H1 (cell line): Measurements from ENCODE around the gene IQCK. TPM values are rescaled to one million over a fixed set of nuclear protein-coding genes. Genes with fewer than 3 reads are reported as not detected.
"Not testable (repeated sequence)": the region's sequence is repeated elsewhere in the genome, so short reads cannot be mapped to it uniquely, and the experiment has no call there.

Experiments used
- CTCF ChIA-PET: fragments of 300-600 bp; sonication (Branson Sonifier 250); formaldehyde crosslinking; loops from one replicate; lab custom pipeline; 2021; ENCODE audit not compliant: partially characterized antibody; lab: Charles Lee
- POLR2A ChIA-PET: fragments of 300-600 bp; sonication (Branson Sonifier 250); formaldehyde crosslinking; loops from one replicate; lab custom pipeline; 2021; ENCODE audit warnings: inconsistent platforms; ENCODE audit not compliant: partially characterized antibody; lab: Charles Lee
- DNase-seq, 2 experiments: peaks; one replicate each; pipeline versions ENCODE4 v3.0.0 to v3.0.0-alpha.2; 2010 to 2022; ENCODE audit warnings: low spot score in 2 of 2, low read depth in 1 of 2, mixed read lengths in 1 of 2
- FAIRE-seq: peaks from 2 replicates; lab custom pipeline; 2011; peaks lifted over from hg19 to GRCh38; lab: Jason Lieb, UNC
- H2AFZ ChIP-seq: 2 replicates; pipeline ENCODE4 v1.8.1; 2012; ENCODE audit warnings: low read length, inconsistent platforms
- H2AK5ac ChIP-seq: 2 replicates; pipeline ENCODE4 v1.6.1; 2013; ENCODE audit warnings: low read depth, low read length
- H2BK120ac ChIP-seq: replicated peaks from 2 replicates; pipeline ENCODE3; 2013; ENCODE audit warnings: low read depth, low read length, inconsistent platforms
- H2BK12ac ChIP-seq: 2 replicates; pipeline ENCODE4 v1.6.1; 2013; ENCODE audit warnings: low read depth, low read length
- H2BK15ac ChIP-seq: 2 replicates; pipeline ENCODE4 v1.6.1; 2013; ENCODE audit warnings: low read length
- H2BK20ac ChIP-seq: 2 replicates; pipeline ENCODE4 v1.6.1; 2013; ENCODE audit warnings: low read length
- H2BK5ac ChIP-seq: 2 replicates; pipeline ENCODE4 v1.6.1; 2013; ENCODE audit warnings: low read depth, low read length
- H3K14ac ChIP-seq: 2 replicates; pipeline ENCODE4 v1.6.1; 2013; ENCODE audit warnings: inconsistent platforms; ENCODE audit not compliant: insufficient read length
- H3K18ac ChIP-seq: 2 replicates; pipeline ENCODE4 v1.6.1; 2013; ENCODE audit warnings: low read length; ENCODE audit errors: extremely low read depth
- H3K23ac ChIP-seq: 2 replicates; pipeline ENCODE4 v1.6.1; 2013; ENCODE audit warnings: inconsistent platforms; ENCODE audit not compliant: insufficient read length
- H3K23me2 ChIP-seq: 2 replicates; pipeline ENCODE4 v1.6.1; 2013; ENCODE audit warnings: low read depth, low read length
- H3K27ac ChIP-seq: 2 replicates; pipeline ENCODE4 v1.6.1; 2011; ENCODE audit warnings: low read depth, low read length, inconsistent platforms
- H3K27me3 ChIP-seq, 4 experiments: replicated peaks in 1 of 4; 1 replicate in 1 of 4; 2 replicates in 3 of 4; pipeline versions ENCODE4 v1.6.1 to v1.8.1; 2011 to 2013; ENCODE audit warnings: low read length in 3 of 4, mild to moderate bottlenecking in 3 of 4, inconsistent platforms in 2 of 4, mixed read lengths in 2 of 4, moderate library complexity in 1 of 4; ENCODE audit not compliant: control insufficient read depth in 3 of 4, insufficient read depth in 3 of 4; ENCODE audit errors: extremely low read depth in 1 of 4
- H3K36me3 ChIP-seq, 4 experiments: 2 replicates each; pipeline versions ENCODE4 v1.6.1 to v1.8.1; 2011 to 2013; ENCODE audit warnings: mild to moderate bottlenecking in 4 of 4, low read length in 3 of 4, moderate library complexity in 2 of 4, control low read depth in 1 of 4, inconsistent platforms in 1 of 4; ENCODE audit not compliant: insufficient read depth in 4 of 4, control insufficient read depth in 2 of 4
- H3K4ac ChIP-seq: replicated peaks from 2 replicates; pipeline ENCODE3; 2013; ENCODE audit warnings: low read length, low read depth, mixed read lengths, inconsistent platforms; ENCODE audit not compliant: insufficient read length
- H3K4me1 ChIP-seq, 4 experiments: replicated peaks in 1 of 4; 1 replicate in 1 of 4; 2 replicates in 3 of 4; pipeline versions ENCODE4 v1.6.1 to v1.8.1; 2011 to 2013; ENCODE audit warnings: low read length in 3 of 4, inconsistent platforms in 2 of 4, mixed read lengths in 1 of 4; ENCODE audit not compliant: insufficient read depth in 4 of 4, control insufficient read depth in 3 of 4
- H3K4me2 ChIP-seq, 2 experiments: 2 replicates each; pipeline versions ENCODE4 v1.6.1 to v1.8.1; 2011 to 2013; ENCODE audit warnings: low read depth in 2 of 2, low read length in 2 of 2, control low read depth in 1 of 2, inconsistent platforms in 1 of 2, mild to moderate bottlenecking in 1 of 2; ENCODE audit not compliant: insufficient read depth in 1 of 2
- H3K4me3 ChIP-seq, 4 experiments: fragments of 200-600, 300-600 bp in 1 of 4; sonication (generic), shearing (Covaris generic), sonication (Bioruptor Twin) in 1 of 4; 2 replicates each; pipeline versions ENCODE4 v1.5.1 to v1.8.1; 2011 to 2016; ENCODE audit warnings: low read length in 4 of 4, low read depth in 3 of 4, control low read depth in 2 of 4, inconsistent platforms in 2 of 4, mild to moderate bottlenecking in 2 of 4, mixed read lengths in 1 of 4, moderate library complexity in 1 of 4; ENCODE audit not compliant: insufficient read depth in 2 of 4; ENCODE audit errors: extremely low read depth in 1 of 4
- H3K56ac ChIP-seq: replicated peaks from 2 replicates; pipeline ENCODE3; 2013; ENCODE audit warnings: low read depth, mild to moderate bottlenecking, mixed read lengths, low read length, inconsistent platforms; ENCODE audit not compliant: insufficient read length
- H3K79me1 ChIP-seq: 2 replicates; pipeline ENCODE4 v1.6.1; 2013; ENCODE audit warnings: low read depth, low read length, control low read depth
- H3K79me2 ChIP-seq, 2 experiments: 2 replicates each; pipeline versions ENCODE4 v1.6.1 to v1.8.1; 2012 to 2013; ENCODE audit warnings: low read length in 2 of 2, mild to moderate bottlenecking in 2 of 2, inconsistent platforms in 1 of 2; ENCODE audit not compliant: insufficient read depth in 2 of 2, control insufficient read depth in 1 of 2
- H3K9ac ChIP-seq, 4 experiments: replicated peaks in 1 of 4; 1 replicate in 1 of 4; 2 replicates in 3 of 4; pipeline versions ENCODE4 v1.6.1 to v1.8.1; 2011 to 2013; ENCODE audit warnings: low read depth in 3 of 4, low read length in 3 of 4, control low read depth in 2 of 4, mild to moderate bottlenecking in 2 of 4, moderate library complexity in 2 of 4, inconsistent platforms in 1 of 4; ENCODE audit errors: extremely low read depth in 1 of 4
- H3K9me3 ChIP-seq, 2 experiments: 2 replicates each; pipeline versions ENCODE4 v1.6.1 to v1.8.1; 2012 to 2013; ENCODE audit warnings: mild to moderate bottlenecking in 2 of 2, moderate library complexity in 2 of 2, control low read depth in 1 of 2, inconsistent platforms in 1 of 2, low read depth in 1 of 2, low read length in 1 of 2, mixed read lengths in 1 of 2; ENCODE audit not compliant: insufficient read depth in 2 of 2
- H4K20me1 ChIP-seq, 2 experiments: replicated peaks in 1 of 2; 2 replicates each; pipeline versions ENCODE3 to v1.8.1; 2011 to 2013; ENCODE audit warnings: inconsistent platforms in 2 of 2, low read length in 2 of 2, mild to moderate bottlenecking in 1 of 2; ENCODE audit not compliant: insufficient read depth in 2 of 2, control insufficient read depth in 1 of 2
- H4K5ac ChIP-seq: 2 replicates; pipeline ENCODE4 v1.6.1; 2013; ENCODE audit warnings: low read length, low read depth, mixed read lengths, inconsistent platforms; ENCODE audit not compliant: insufficient read length
- H4K8ac ChIP-seq: 2 replicates; pipeline ENCODE4 v1.8.0; 2013; ENCODE audit warnings: mild to moderate bottlenecking, moderate library complexity, low read length, inconsistent platforms; ENCODE audit not compliant: insufficient read depth; ENCODE audit errors: extremely low read depth
- H4K91ac ChIP-seq: replicated peaks from 2 replicates; pipeline ENCODE3; 2013; ENCODE audit warnings: low read length, mixed read lengths, inconsistent platforms; ENCODE audit not compliant: insufficient read length
- CHD2 ChIP-seq: IDR thresholded peaks from 2 replicates; pipeline ENCODE4 v1.6.1; 2012; ENCODE audit warnings: low read length, improper control_type of control experiment
- EP300 ChIP-seq, 2 experiments: IDR thresholded peaks; 1 replicate in 1 of 2; 2 replicates in 1 of 2; pipeline ENCODE4 v1.6.1; 2011 to 2012; ENCODE audit warnings: low read depth in 2 of 2, low read length in 2 of 2, mild to moderate bottlenecking in 2 of 2, borderline replicate concordance in 1 of 2, inconsistent platforms in 1 of 2, moderate library complexity in 1 of 2
- KDM4A ChIP-seq: IDR thresholded peaks from one replicate; pipeline ENCODE4 v1.7.1; 2012; ENCODE audit warnings: low read depth, mild to moderate bottlenecking, moderate library complexity, low read length, inconsistent platforms; ENCODE audit not compliant: severe bottlenecking
- MAFK ChIP-seq: IDR thresholded peaks from 2 replicates; pipeline ENCODE4 v1.6.1; 2012; ENCODE audit warnings: low read depth, mild to moderate bottlenecking, improper control_type of control experiment, low read length
- RNF2 ChIP-seq: fragments of 200-900, 300-1000 bp; sonication (generic); IDR thresholded peaks from 2 replicates; pipeline ENCODE4 v1.7.1; 2016; ENCODE audit warnings: borderline replicate concordance, low read depth, mild to moderate bottlenecking, antibody characterized with exemption, low read length; ENCODE audit not compliant: poor library complexity, severe bottlenecking; ENCODE audit errors: missing control alignments
- SP1 ChIP-seq: IDR thresholded peaks from 2 replicates; pipeline ENCODE4 v1.6.1; 2011; ENCODE audit warnings: low read depth, low read length
- TAF1 ChIP-seq: IDR thresholded peaks from 2 replicates; pipeline ENCODE4 v1.6.1; 2011; ENCODE audit warnings: mild to moderate bottlenecking, low read depth, low read length
- TAF7 ChIP-seq: optimal IDR thresholded peaks from 2 replicates; pipeline ENCODE3; 2011; ENCODE audit warnings: low read depth, mild to moderate bottlenecking, inconsistent platforms, low read length, moderate library complexity, borderline replicate concordance
- WGBS, 2 experiments: shearing (Covaris generic) in 1 of 2; methylation state at CpG; one replicate each; pipeline versions ENCODE4 v1.1.6 to v1.1.7; 2013 to 2015; ENCODE audit warnings: low lambda C conversion rate in 2 of 2, mixed read lengths in 2 of 2, inconsistent platforms in 1 of 2, low coverage in 1 of 2, missing lambda C conversion rate in 1 of 2; ENCODE audit not compliant: insufficient replicate concordance in 2 of 2, insufficient coverage in 1 of 2, insufficient read length in 1 of 2; ENCODE audit errors: extremely low coverage in 1 of 2, missing lambda C conversion rate in 1 of 2; 5-methylcytosine and 5-hydroxymethylcytosine counted together
- polyA plus RNA-seq, 7 experiments: library from polyadenylated mRNA; depleted of rRNA in 3 of 7; stranded (reverse) in 5 of 7; unstranded in 2 of 7; fragments of >200 nt in 5 of 7; fragments of 200-250 nt in 2 of 7; gene quantifications; 1 replicate in 5 of 7; 2 replicates in 1 of 7; 4 replicates in 1 of 7; pipeline versions ENCODE4 v1.2.1 to v1.2.3, GENCODE V29; 2011 to 2013; ENCODE audit warnings: missing spikeins in 2 of 7, mixed read lengths in 2 of 7
- total RNA-seq: library from RNA; stranded (reverse); fragmentation: NEBNext Ultra II Directional; extraction: Animal tissue kit (Norgen Biotek cat#: 25700); gene quantifications from 2 replicates; pipeline ENCODE4 v1.2.1, GENCODE V29; 2021

The IQCK gene
- total and polyA plus RNA-seq, 2 of the 8 experiments (the other 6 are each of a cell fraction or from before 2014, with no cell fraction given): 6.2 to 9.3 TPM

GRCh38 chr16:19716183-19716582, 1.9 kb upstream of the IQCK start (continued):
- no peak for TF ChIP-seq RNF2
- no peak for TF ChIP-seq SP1
- no peak for TF ChIP-seq EP300 (IDR thresholded peaks at IDR 0.05; ENCODE audit: borderline replicate concordance in 1 of 2, low read depth in 2 of 2, low read length in 2 of 2)
- TF ChIP-seq TAF1: no peak
- TF ChIP-seq KDM4A: no peak
- TF ChIP-seq CHD2: no peak
- no peak for TF ChIP-seq MAFK
- no peak for TF ChIP-seq TAF7

- H3K79me1 ChIP-seq, H4K91ac ChIP-seq, H2BK12ac ChIP-seq, H3K23ac ChIP-seq, H3K18ac ChIP-seq, DNase-seq, H2BK120ac ChIP-seq, H4K8ac ChIP-seq, H3K27me3 ChIP-seq, H3K23me2 ChIP-seq, H3K14ac ChIP-seq, H2BK15ac ChIP-seq, H3K56ac ChIP-seq, FAIRE-seq, CTCF ChIA-PET, H4K5ac ChIP-seq, H3K4ac ChIP-seq, H2BK20ac ChIP-seq, H3K9me3 ChIP-seq, H2AK5ac ChIP-seq, H3K27ac ChIP-seq, H2AFZ ChIP-seq: not testable (repeated sequence)
- Histone ChIP-seq H2BK5ac (0 out of 2 replicates have a peak overlapping the region, but pooled peaks have one; percentile 22), H3K9ac (peak overlapping the region in 2 of 4 experiments; percentile 96; a peak in 4 of 7 replicates), H3K4me3 (peak overlapping the region; percentile 96 to 99 (median 97); a peak in 7 of 8 replicates), H3K36me3 (peaks cover 10 to 36% (median 19%) of the 10 kb centered on the region in 4 experiments; a peak in 7 of 8 replicates), H4K20me1 (peaks cover 24 to 26% of the 10 kb centered on the region in 2 experiments), H3K4me2 (peak overlapping the region; percentile 87 to 88), H3K4me1 (peaks cover 3 to 24% (median 10%) of the 10 kb centered on the region in 4 experiments), H3K79me2 (peaks cover 38 to 80% of the 10 kb centered on the region in 2 experiments)
- 56% methylated on average over 11 of the region's 11 CpGs; no CpG with 5 or more reads in 1 of the 2 experiments for WGBS, 2 experiments
- POLR2A ChIA-PET: interaction anchor here (1.0 to 4.2 kb wide), 7 partner anchors 11 to 960 kb away, joined by 3 to 23 read pairs (median 15); no protein-coding TSS in a partner anchor
Observed at GRCh38 chr16:19716728-19717127, 1.3 kb upstream of the IQCK start.
